Measurements from ENCODE around the gene TMEM131. TPM values are rescaled to one million over a fixed set of nuclear protein-coding genes. Genes with fewer than 3 reads are reported as not detected.

TMEM131 gene
- total and polyA plus RNA-seq, 2 of the 8 experiments (the other 6 are each of a cell fraction or from before 2014, with no cell fraction given), result 9.7 to 22.9 TPM

DNA sequence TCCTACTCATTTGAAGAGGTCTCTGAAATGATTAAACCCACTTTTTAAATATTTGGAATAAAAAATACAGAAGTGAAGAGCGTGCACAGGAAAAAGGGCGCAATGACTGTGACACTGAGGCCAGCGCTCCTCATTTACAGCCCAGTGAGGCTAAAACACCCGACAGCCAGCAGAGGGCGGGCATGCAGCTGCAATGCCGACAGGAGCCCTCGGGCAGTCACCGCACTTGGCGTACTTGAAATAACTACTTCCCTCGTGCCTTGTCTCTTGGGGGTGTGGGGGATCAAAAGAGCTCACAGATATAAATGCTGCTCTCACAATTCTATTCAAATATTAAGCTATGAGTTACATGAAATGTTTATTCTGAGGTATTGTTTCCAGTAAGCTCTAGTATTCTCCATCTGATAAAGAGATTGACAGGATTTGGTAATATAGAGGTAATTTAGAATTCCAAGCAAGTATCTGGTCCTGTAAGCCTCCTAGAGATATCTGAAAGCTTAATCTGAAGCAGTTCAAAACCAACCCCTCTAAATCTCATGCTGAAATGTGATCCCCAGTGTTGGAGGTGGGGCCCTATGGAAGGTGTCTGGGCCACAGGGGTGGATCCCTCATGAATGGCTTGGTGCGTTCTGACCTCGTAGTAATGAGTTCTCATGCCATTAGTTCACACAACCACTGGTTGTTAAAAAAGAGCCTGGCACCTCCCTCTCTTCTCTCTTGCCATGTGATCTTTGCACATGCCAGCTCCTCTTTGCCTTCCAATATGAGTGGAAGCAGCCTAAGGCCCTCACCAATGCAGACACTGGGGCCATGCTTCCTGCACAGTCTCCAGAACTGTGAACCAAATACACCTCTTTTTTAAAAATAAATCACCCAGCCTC, 188.8 kb downstream of the TMEM131 start (continued):
- TF ChIP-seq SIN3A (conservative IDR thresholded peaks at IDR 0.05 in 1 of 2, IDR thresholded peaks at IDR 0.05 in 1 of 2; ENCODE audit: low read depth in 1 of 2, low read length in 2 of 2), result no peak
- TF ChIP-seq, protein P1, sequence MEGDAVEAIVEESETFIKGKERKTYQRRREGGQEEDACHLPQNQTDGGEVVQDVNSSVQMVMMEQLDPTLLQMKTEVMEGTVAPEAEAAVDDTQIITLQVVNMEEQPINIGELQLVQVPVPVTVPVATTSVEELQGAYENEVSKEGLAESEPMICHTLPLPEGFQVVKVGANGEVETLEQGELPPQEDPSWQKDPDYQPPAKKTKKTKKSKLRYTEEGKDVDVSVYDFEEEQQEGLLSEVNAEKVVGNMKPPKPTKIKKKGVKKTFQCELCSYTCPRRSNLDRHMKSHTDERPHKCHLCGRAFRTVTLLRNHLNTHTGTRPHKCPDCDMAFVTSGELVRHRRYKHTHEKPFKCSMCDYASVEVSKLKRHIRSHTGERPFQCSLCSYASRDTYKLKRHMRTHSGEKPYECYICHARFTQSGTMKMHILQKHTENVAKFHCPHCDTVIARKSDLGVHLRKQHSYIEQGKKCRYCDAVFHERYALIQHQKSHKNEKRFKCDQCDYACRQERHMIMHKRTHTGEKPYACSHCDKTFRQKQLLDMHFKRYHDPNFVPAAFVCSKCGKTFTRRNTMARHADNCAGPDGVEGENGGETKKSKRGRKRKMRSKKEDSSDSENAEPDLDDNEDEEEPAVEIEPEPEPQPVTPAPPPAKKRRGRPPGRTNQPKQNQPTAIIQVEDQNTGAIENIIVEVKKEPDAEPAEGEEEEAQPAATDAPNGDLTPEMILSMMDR (IDR thresholded peaks at IDR 0.05; ENCODE audit: control extremely low read depth in 1 of 3, insufficient read depth in 1 of 3, low read depth in 1 of 3, low read length in 3 of 3), result peak; percentile 90 to 98 (median 95)
- TF ChIP-seq EZH2 (IDR thresholded peaks at IDR 0.05; ENCODE audit: low read depth, low read length, severe bottlenecking), result no peak
- TF ChIP-seq, protein P2, sequence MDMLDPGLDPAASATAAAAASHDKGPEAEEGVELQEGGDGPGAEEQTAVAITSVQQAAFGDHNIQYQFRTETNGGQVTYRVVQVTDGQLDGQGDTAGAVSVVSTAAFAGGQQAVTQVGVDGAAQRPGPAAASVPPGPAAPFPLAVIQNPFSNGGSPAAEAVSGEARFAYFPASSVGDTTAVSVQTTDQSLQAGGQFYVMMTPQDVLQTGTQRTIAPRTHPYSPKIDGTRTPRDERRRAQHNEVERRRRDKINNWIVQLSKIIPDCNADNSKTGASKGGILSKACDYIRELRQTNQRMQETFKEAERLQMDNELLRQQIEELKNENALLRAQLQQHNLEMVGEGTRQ (IDR thresholded peaks at IDR 0.05; ENCODE audit: low read length), result no peak
- TF ChIP-seq POLR2AphosphoS5 (IDR thresholded peaks at IDR 0.05; ENCODE audit: low read depth, low read length), result no peak
- TF ChIP-seq EGR1 (IDR thresholded peaks at IDR 0.05; ENCODE audit: borderline replicate concordance, low read depth, low read length), result no peak
- TF ChIP-seq TEAD4 (IDR thresholded peaks at IDR 0.05; ENCODE audit: low read depth, low read length), result 0 out of 2 replicates have a peak, but pooled peaks have one; percentile 6
- 0 out of 2 replicates have a peak, but pooled peaks have one; percentile 43 for TF ChIP-seq JUND (IDR thresholded peaks at IDR 0.05; ENCODE audit: low read length)
- TF ChIP-seq RAD21 (IDR thresholded peaks at IDR 0.05 in 1 of 2, conservative IDR thresholded peaks at IDR 0.05 in 1 of 2; ENCODE audit: low read depth in 2 of 2, low read length in 2 of 2), result peak; percentile 97
- TF ChIP-seq HDAC2 (IDR thresholded peaks at IDR 0.05; ENCODE audit: borderline replicate concordance in 1 of 2, low read depth in 2 of 2, low read length in 2 of 2), result no peak
- TF ChIP-seq CEBPB (IDR thresholded peaks at IDR 0.05; ENCODE audit: low read depth, low read length), result no peak
- TF ChIP-seq, protein P3, sequence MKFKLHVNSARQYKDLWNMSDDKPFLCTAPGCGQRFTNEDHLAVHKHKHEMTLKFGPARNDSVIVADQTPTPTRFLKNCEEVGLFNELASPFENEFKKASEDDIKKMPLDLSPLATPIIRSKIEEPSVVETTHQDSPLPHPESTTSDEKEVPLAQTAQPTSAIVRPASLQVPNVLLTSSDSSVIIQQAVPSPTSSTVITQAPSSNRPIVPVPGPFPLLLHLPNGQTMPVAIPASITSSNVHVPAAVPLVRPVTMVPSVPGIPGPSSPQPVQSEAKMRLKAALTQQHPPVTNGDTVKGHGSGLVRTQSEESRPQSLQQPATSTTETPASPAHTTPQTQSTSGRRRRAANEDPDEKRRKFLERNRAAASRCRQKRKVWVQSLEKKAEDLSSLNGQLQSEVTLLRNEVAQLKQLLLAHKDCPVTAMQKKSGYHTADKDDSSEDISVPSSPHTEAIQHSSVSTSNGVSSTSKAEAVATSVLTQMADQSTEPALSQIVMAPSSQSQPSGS (IDR thresholded peaks at IDR 0.05; ENCODE audit: low read length), result no peak

Measured in H1 (cell line).